SK-N-SH (cell line): ENCODE results near the gene ZC3H18.

Source experiments
- CTCF ChIP-seq: fragments of 200-600 bp; sonication (generic); IDR thresholded peaks from 2 replicates; pipeline ENCODE4 v1.6.1; 2017; ENCODE audit warnings: antibody characterized with exemption, mild to moderate bottlenecking, moderate library complexity
- EP300 ChIP-seq, 2 experiments: IDR thresholded peaks; 2 replicates each; pipeline versions ENCODE4 v1.4.0 to v1.6.1; 2012; ENCODE audit warnings: borderline replicate concordance in 1 of 2, low read depth in 1 of 2, low read length in 1 of 2
- EZH2phosphoT487 ChIP-seq: fragments of 200-600 bp; sonication (generic); IDR thresholded peaks from 2 replicates; pipeline ENCODE4 v1.6.1; 2017; ENCODE audit warnings: low read depth, mixed run types, mild to moderate bottlenecking, antibody characterized with exemption, moderate library complexity, borderline replicate concordance
- GABPA ChIP-seq: IDR thresholded peaks from 2 replicates; pipeline ENCODE4 v1.4.0; 2012; ENCODE audit warnings: low read depth, mild to moderate bottlenecking
- MXI1 ChIP-seq: IDR thresholded peaks from 2 replicates; pipeline ENCODE4 v1.6.1; 2012; ENCODE audit warnings: mild to moderate bottlenecking, low read depth, low read length, improper control_type of control experiment
- NRF1 ChIP-seq: IDR thresholded peaks from 2 replicates; pipeline ENCODE4 v1.6.1; 2012; ENCODE audit warnings: low read depth, mild to moderate bottlenecking, low read length
- PBX3 ChIP-seq: IDR thresholded peaks from 2 replicates; pipeline ENCODE4; 2012
- RCOR1 ChIP-seq: fragments of 150-350 bp; IDR thresholded peaks from 2 replicates; pipeline ENCODE4 v1.6.1; 2017; ENCODE audit warnings: antibody characterized with exemption, low read length
- SIN3A ChIP-seq: IDR thresholded peaks from 2 replicates; pipeline ENCODE4 v1.6.1; 2012; ENCODE audit warnings: low read depth, mild to moderate bottlenecking, low read length, moderate library complexity, borderline replicate concordance
- YY1 ChIP-seq: IDR thresholded peaks from 2 replicates; pipeline ENCODE4 v1.4.0; 2012; ENCODE audit warnings: low read depth, mild to moderate bottlenecking
- ZBTB33 ChIP-seq: IDR thresholded peaks from 2 replicates; pipeline ENCODE4 v1.4.0; 2012; ENCODE audit warnings: low read depth, borderline replicate concordance

GRCh38 chr16:88538366-88539060 is 31.7 kb upstream of the ZC3H18 start:
- TF ChIP-seq CTCF (no peak), YY1 (no peak), GABPA (no peak), EP300 (IDR thresholded peaks at IDR 0.05; ENCODE audit: borderline replicate concordance in 1 of 2, low read depth in 1 of 2, low read length in 1 of 2) (no peak), ZBTB33 (no peak), EZH2phosphoT487 (no peak), MXI1 (no peak), RCOR1 (no peak), SIN3A (no peak), NRF1 (no peak), PBX3 (no peak)
